Activated CD4-positive, alpha-beta T cell treated with anti-CD3 and anti-CD28 coated beads, Interleukin-2, amount 50 U/mL, for 48 hours (primary cell): Measurements from ENCODE around the gene GLYAT.

Source experiments
- DNase-seq, 2 experiments: peaks; one replicate each; pipeline ENCODE4 v3.0.0-alpha.2; 2020

Gene GLYAT, protein sequence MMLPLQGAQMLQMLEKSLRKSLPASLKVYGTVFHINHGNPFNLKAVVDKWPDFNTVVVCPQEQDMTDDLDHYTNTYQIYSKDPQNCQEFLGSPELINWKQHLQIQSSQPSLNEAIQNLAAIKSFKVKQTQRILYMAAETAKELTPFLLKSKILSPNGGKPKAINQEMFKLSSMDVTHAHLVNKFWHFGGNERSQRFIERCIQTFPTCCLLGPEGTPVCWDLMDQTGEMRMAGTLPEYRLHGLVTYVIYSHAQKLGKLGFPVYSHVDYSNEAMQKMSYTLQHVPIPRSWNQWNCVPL

DNA sequence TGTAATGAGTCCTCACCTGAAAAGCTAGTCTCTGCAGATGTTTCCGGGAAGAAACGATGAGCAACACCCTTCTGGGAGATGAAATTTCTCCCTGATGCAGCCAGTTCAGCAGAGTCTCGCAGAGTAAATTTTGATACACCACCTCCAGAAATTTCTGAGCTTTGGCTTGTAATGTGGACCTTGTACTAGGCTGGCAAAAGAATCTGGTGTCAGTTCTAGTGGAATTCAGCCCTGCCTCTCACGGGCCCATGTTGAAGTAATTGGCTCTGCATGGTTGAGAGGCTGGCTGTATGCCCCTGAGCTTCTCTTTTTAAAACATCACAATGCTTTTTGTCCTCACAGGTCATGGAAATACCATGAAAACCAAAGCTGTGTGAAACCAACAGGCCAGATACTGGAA, at the start of gene GLYAT:
Gene GLYAT (minus strand): TSS at position 125 of the 400 bp plus-strand sequence. CDS start 7,447 bp downstream, outside the sequence.
- DNase-seq, result no peak

DNA sequence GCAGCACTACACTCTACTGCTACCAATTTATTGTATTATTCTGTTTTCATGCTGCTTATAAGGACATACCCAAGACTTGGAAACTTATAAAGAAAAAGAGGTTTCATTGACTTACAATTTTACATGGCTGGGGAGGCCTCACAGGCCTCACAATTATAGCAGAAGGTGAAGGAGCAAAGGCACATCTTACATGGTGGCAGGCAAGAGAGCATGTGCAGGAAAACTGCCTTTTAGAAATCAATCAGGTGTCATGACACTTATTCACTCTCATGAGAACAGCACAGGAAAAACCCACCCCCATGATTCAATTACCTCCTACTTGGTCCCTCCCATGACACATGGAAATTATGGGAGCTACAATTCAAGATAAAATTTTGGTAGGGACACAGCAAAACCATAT, 49.6 kb upstream of the GLYAT start:
- DNase-seq, result no peak

DNA sequence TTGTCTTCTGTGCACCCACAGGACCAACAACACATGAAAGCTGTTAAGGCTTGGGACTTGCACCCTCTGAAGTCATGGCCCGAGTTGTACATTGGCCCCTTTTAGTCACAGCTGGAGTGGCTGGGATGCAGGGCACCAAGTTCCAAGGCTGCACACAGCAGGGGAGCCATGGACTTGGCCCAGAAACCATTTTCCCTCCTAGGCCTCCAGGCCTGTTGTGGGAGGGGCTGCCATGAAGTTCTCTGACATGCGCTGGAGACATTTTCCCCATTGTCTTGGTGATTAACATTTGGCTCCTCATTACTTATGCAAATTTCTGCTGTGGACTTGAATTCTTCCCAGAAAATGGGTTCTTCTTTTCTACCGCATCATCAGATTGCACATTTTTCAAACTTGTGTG, 48.8 kb upstream of the GLYAT start:
- DNase-seq, result no peak

DNA sequence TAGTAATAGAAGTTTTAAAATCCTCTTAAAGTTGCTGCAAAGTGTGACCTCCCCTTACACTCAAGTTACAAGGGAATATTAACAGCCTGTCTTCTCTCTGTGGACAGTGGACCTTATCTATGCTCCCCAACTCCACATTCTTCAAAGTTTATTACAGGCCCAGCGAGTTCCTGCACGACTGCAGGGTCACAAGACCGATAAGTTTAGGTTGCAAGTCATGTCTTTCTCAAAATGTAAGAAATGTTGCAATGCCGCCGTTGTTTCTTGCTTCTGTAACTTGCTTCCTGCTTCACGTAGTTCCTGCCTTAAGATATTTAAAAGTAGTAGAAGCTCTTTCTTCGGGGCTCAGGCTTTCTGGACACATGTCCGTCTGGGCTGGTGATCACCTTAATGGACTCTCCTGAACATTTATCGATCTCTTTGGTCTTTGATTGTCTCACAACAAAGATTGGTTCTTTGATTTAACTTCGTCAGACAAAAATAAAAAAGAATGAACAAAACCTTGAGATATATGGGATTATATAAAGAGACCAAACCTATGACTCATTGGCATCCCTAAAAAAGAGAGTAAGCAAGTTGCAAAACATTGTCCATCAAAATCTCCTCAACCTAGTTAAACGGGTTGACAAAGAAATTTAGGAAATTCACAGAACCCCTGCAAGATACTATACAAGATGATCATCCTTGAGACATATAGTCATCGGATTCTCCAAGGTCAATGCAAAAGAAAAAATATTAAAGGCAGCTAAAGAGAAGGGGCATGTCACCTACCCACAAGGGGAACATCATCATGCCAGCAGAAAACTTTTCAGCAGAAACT, 45.4 kb upstream of the GLYAT start:
- no peak for DNase-seq

DNA sequence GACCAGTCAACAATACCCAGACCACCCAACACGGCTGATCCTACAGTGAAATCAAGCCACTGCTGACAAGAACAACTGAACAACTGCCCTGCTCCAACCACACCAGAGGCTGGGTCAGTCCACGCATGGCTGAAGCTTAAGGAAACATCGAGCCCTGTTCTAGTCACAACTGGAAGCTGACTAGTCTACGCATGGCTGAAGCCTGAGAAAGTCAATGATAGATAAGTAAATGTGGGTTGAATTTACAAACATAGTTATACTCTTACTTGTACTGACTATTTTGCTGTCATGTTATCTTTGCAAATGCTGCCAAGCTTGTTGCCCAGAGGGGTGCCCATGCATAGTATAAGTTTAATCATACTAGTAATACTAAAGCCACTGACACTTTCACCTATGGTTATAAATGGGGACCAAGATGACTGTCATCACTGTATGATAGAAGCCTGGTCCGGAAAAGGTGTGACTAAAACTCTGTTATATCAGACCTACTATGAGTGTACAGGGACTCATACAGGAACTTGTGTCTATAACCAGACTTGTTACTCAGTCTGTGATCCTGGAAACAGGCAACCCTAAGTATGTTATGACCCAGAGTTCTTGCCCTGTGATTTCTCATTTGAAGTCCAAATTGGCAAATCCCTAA, 43.4 kb upstream of the GLYAT start:
- no peak for DNase-seq

DNA sequence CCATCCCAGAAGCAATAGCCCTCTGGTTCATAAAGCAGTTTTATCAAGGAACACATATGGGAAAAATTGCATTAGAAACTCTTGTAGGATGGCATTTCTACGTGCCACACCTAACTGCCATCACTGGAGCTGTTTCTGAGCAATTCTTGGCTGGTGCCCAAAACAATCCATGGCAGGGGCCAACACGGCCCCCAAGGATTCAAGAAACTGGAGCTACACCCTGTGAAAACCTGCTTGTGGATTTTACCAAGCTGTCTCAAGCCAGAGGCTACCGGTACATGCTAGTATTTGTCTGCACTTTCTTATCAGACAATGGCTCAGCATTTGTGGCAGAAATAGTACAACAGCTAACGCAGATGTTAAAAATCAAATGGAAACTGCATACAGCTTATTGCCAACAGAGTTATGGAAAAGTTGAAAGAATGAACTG, 42.4 kb upstream of the GLYAT start:
- no peak for DNase-seq

DNA sequence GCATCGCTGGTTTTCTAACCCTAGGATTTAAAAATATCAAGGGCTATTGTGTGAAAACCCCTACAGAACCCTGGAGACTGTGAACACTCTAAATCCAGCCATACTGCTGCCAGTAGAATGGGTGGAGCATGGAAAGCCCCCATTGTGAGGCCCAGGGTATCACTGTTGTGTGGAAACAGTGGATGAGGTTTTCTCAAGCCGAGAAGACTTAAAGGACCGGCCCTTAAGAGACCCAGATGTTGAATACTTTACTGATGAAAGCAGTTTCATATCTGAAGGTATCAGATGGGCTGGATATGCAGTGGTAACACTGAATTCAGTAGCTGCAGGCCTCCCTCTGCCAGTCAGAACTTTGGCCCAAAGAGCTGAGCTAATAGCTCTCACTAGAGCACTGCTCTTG, 41.6 kb upstream of the GLYAT start:
- DNase-seq, result no peak

DNA sequence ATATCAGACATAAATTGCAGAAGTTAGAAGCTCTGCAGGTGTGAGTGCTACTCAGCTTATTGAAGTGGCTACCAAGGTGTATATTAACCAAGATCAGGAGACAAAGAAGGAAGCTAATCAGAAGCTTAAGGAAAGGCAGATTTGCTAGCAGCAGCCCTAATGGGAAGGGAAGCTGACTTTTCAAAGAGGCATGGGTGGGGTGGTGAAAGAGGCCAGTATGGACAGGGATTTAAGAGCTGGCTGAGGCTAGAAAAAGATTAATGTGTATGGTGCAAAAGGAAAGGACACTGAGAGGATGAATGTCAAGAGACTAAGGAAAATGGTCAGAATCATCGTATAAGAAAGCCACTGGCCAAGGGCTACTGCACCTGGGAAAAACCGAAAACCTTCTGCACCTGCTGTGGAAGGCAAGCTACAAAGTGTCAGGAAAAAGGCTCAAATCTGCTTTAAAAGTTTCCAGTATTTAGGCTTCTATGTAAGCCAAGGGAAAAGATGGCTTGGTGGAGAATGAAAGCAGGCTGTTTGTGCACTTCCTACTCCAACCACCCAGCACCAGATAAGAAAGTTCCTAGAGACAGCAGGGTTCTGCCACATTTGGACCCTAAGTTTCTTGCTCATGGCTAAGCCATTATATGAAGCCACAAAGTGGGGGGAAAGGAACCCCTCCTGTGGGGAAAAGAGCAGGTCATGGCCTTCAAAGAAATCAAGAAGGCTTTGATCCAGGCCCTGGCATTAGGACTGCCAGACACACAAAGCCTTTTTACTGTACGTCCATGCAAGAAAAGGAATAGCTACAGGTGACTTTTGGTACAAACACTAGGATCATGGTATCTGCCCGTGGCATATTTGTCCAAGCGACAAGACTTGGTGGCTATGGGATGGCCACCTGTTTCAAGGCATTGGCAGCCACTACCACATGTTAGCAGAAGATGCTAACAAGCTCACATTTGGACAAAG, 40.9 kb upstream of the GLYAT start:
- no peak for DNase-seq

DNA sequence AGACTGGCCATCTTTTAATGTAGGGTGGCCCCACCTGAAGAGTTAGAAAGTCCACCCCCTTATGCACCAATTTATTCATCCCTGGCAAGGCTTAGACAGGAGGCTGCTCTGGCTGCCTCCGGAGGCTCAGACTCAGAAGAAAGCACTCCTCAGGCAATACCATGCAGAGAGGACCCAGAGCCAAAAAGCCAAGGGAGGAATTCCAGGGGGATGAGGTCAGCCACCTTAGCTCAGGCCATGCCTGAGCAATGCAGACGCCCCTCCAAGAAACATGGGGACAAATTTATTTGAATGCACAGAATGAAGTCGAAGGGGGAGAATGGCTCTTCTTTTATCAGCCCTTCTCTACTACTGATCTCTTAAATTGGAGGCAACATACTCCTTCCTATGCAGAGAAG, 39.7 kb upstream of the GLYAT start:
- no peak for DNase-seq

DNA sequence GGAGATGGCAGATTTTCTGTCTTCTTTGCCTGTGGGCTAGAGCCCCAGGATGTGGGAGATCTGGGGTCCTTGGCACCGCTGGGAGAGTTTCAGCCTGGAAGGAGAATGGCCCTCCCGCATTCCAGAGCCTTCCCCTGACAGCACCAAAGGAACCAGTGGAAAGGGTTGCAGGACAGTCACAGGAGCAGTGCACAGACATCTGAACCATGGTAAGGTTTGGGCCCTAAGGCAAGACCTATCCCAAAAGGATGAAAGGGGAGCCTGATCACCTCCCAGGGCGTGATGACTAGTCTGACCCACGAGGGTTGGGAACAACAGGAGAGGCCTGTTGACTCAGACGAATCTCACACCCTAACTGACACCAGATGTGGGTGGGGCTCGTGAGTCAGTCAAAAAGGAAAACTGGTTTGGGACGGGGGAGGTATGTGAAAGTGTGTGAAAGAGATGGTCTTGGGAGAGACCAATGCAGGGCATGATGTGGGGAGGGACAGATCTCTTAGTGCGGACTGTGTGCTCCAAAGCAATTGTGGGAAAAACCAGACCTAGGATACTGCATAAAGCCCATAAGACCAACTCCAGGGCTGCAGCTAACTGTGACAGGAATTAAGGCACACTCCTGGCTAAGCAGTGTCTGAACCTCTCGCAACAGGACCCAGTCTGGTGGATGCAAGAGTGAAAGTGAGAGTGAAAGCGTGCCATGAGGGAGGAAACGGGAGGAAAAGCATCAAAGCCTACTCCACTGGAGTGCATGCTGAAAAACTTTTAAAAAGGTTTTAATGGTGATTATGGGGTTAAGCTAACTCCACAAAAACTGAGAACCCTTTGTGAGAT, 39.1 kb upstream of the GLYAT start:
- peak in 1 of 2 experiments; percentile 23 for DNase-seq

DNA sequence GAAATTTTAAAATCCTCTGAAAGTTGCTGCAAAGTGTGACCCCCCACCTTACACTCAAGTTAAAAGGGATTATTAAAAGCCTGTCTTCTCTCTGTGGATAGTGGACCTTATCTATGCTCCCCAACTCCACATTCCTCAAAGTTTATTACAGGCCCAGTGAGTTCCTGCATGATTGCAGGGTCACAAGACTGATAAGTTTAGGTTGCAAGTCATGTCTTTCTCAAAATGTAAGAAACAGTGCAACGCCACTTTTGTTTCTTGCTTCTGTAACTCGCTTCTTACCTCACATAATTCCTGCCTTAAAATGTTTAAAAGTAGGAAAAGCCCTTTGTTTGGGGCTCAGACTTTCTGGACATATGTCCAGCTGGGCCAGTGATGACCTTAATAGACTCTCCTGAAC, 38.4 kb upstream of the GLYAT start:
- DNase-seq, result no peak

DNA sequence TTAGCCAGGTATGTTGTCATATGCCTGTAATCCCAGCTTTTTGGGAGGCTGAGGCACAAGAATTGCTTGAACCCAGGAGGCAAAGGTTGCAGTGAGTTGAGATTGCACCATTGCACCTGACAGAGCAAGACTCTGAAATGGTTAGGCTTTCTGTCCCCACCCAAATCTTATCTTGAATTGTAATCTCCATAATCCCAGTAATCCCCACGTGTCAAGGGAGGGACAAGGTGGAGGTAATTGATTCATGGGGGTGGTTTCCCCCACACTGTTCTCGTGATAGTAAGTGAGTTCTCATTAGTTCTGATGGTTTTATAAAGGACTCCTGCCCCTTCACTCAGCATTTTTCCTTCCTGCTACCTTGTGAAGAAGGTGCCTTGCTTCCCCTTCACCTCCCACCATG, 37.6 kb upstream of the GLYAT start:
- no peak for DNase-seq

DNA sequence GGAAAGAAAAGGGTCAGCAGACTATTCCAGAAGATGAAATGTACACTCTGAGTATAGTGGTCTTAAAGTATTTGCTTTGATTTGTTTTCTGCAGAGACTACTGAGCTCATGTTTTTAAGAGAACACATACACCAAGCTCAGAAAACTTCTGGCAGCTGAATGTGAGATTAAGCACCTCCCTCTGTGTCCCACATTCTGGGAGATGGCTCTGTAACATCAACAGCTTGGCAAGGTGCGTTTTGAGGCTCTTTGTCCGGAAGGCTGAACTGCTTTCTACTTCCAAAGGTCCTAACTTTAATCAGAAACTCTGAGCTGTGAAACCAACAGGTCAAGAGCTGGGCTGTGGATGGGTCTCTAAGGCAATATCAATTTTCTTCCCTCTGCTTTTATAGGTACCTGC, 36.4 kb upstream of the GLYAT start:
- DNase-seq, result no peak

DNA sequence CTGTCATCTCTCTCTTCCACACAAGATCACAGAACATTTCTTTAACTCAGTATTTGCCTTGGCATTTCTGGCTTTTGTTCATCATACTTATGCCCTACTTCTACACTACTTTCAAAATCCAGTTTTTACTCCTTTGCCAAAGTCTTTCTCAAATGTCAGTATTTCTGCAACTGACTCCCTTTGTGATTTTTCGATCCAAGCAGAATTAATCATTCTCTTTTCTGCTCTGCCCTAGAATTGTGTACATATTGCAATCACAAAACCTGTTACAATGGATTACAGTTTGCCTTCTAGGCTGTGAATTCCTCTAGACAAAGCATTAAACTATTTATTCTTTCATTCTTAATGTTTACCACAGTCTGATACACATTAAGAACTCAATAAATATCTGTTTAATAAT, 33.3 kb upstream of the GLYAT start:
- DNase-seq, result no peak

DNA sequence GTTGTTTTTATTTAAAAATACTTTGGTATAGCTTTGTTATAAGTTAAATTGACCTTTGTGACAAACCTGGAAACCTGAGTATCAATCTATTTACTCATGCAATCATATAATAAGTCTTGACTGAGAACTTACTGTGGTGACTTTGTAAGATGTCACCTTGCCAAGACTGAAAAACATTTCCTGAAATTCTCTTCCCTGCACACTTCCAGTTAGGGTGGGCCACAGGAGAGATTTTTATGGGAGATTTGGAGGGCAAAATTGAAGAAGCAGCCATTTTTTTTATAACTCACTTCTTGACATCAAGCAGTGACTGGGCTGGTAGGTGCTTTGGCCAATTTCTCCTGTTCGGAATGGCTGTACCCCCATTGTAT, 31.4 kb upstream of the GLYAT start:
- no peak for DNase-seq

DNA sequence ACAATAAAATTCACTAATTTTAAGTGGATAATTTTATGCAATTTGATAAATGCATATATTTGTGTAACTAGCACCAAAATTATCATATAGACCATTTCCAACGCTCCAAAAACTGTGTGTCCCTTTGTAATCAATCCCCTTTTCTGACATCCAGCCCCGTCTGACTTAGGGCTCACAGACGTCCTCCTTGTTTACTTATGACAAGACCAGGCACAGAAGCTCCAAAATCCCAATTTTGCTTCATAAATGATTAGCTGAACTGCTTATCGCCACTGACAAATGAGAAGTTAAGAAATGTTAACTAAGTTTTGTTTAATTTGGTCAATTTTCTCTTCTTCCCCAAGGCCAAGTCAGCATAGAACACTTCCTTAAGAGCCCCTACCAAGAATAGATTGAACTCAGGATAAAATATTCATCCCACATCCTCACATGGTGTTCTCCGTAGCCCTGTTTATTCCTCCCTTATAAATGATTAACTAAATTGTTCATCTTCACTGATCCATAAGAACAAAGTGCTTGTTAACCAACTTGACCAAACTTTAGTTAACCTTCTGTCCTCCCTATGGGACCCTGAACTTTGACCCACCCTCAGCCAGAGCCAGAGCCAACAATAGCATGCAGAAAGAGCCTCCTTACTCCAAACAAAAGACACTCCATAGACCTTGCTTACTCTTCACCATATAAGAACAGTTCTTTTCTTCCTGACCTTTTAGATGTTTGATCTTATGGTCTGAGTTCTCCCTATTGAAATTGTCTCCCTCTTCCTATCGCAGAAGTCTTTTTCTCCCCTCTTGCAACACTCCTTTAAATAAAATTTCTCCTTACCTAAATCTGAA, 30.8 kb upstream of the GLYAT start:
- DNase-seq, result no peak

DNA sequence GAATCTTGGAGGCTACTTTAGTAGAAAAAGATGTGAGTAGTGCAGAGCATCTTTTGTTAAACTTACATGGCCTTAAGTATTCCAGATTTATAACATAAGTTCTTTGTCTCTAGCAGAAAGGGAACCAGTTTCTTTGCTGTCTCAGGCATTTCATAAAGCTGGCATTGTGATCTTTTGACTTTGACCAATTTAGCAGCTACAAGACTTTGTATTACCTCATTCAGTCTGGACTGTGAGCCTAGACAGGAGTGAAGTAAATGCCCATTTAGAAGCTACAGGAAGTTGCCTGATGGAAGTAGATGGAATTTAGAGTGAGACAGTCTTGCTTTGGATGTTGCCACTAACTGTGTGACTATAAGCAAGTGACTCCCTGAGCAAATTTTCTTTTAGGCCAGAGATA, 25.7 kb upstream of the GLYAT start:
- DNase-seq, result no peak

DNA sequence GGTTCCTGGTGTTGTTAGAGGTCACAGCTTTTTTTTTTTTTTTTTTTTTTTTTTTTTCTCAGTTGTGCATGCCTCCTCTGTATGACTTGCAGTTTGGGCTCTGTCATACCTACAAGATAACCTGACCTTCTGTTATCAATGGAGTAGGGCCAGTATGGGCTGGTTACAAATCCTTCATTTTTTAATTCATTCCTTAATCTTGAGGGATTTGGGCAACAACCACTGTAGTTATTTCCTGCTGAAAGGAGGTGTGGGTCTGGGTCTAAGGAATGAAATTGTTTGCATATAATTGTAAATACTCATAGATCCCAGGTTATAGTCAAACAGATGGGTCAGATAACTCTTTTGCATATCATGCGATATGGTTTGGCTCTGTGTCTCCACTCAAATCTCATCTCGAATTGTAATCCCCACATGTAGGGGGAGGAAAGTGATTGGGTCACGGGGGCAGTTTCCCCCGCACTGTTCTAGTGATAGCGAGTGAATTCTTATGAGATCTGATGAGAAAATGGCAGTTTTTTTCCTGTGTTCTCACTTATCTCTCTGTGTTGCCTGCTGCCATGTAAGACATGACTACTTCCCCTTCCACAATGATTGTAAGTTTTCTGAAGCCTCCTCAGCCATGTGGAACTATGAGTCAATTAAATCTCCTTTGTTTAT, 14.1 kb upstream of the GLYAT start:
- DNase-seq, result no peak

DNA sequence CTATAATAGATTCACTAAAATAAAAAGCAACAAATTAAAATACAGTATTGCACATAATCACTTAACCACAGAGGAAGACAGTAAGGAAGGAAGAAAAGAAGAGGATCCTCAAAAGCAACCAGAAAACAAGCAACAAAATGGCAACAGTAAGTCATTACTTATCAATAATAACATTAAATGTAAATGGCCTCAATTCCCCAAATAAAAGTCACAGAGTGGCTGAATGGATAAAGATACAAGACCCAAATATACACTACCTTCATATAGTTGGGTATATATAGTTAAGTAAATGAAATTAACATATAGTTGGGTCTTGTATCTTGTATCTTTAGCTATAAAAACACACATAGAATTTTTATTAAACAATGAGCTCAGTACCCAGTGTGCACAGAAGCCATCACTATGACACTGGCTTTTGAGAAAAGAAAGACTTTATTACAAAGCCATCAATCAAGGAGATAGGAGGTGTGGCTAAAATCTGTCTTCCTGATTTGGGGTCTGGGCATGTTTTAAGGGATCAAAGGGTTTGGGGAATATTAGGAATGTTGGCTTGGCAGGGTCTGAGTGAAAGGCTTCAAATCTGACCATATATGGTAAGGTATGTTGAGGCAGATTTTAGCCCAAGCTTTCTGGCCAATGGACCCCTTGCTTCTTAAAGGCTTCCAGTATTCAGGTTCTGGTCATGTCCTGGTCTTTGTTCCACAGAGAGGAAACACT, 13.4 kb upstream of the GLYAT start:
- no peak for DNase-seq
